ENCODE results near the gene PLAGL1.

- no peak for TF ChIP-seq CTCF (IDR thresholded peaks at IDR 0.05)
- TF ChIP-seq POLR2A (IDR thresholded peaks at IDR 0.05), result no peak
Observed at GRCh38 chr6:143900358-143900757, 107.7 kb downstream of the PLAGL1 start.

Data from tibial nerve (tissue), 3 donors.